ENCODE results near the gene PMM2. TPM values are rescaled to one million over a fixed set of nuclear protein-coding genes. Genes with fewer than 3 reads are reported as not detected.

Gene PMM2
- total and polyA plus RNA-seq, 5 experiments from 2014 or later: 21.4 to 41.9 (median 26.0) TPM

GRCh38 chr16:8890549-8890921 is 92.9 kb downstream of the PMM2 start:
- Mint-ChIP-seq H3K4me1 (peaks cover 5 to 16% (median 13%) of the 10 kb centered on the region in 4 donors), H3K9me3 (no peaks in the 10 kb centered on the region), H3K36me3 (peaks cover 4 to 50% (median 19%) of the 10 kb centered on the region in 3 donors), H3K27ac (peak overlapping the region in 4 of 10 donors; percentile 44 to 79 (median 48)), H3K4me3 (no peak overlapping the region), H3K27me3 (peaks cover 0 to 2% (median 0%) of the 10 kb centered on the region in 5 donors)
- DNase-seq: no peak
- ATAC-seq: no peak
- POLR2A ChIA-PET: no interaction called here

GRCh38 chr16:8892101-8892575 is 94.5 kb downstream of the PMM2 start:
- H3K36me3 Mint-ChIP-seq: peaks cover 4 to 64% (median 20%) of the 10 kb centered on the region in 3 donors
- POLR2A ChIA-PET: no interaction called here
- peak overlapping the region in 3 of 10 donors; percentile 61 to 66 (median 65) for H3K27ac Mint-ChIP-seq
- no peak for ATAC-seq
- H3K4me1 Mint-ChIP-seq: peaks cover 0 to 11% (median 4%) of the 10 kb centered on the region in 4 donors
- H3K27me3 Mint-ChIP-seq: no peaks in the 10 kb centered on the region
- no peaks in the 10 kb centered on the region for H3K9me3 Mint-ChIP-seq
- no peak for DNase-seq
- H3K4me3 Mint-ChIP-seq: no peak overlapping the region

- H3K27ac Mint-ChIP-seq: peak overlapping the region in 1 of 10 donors; percentile 45
- POLR2A ChIA-PET: no interaction called here
- peaks cover 0 to 11% (median 0%) of the 10 kb centered on the region in 4 donors for H3K4me1 Mint-ChIP-seq
- no peak overlapping the region for H3K4me3 Mint-ChIP-seq
- no peak for ATAC-seq
- no peaks in the 10 kb centered on the region for H3K27me3 Mint-ChIP-seq
- no peaks in the 10 kb centered on the region for H3K9me3 Mint-ChIP-seq
- no peak for DNase-seq
- H3K36me3 Mint-ChIP-seq: peaks cover 4 to 76% (median 24%) of the 10 kb centered on the region in 3 donors
These were observed 95.8 kb downstream of the PMM2 start for GRCh38 chr16:8893426-8893825.

GRCh38 chr16:8893976-8894690 is 96.5 kb downstream of the PMM2 start:
- POLR2A ChIA-PET: no interaction called here
- peaks cover 0 to 11% (median 0%) of the 10 kb centered on the region in 4 donors for H3K4me1 Mint-ChIP-seq
- H3K36me3 Mint-ChIP-seq: peaks cover 4 to 83% (median 27%) of the 10 kb centered on the region in 3 donors
- H3K27ac Mint-ChIP-seq: peak overlapping the region in 2 of 10 donors; percentile 51 to 77
- no peak for DNase-seq
- no peaks in the 10 kb centered on the region for H3K9me3 Mint-ChIP-seq
- no peak overlapping the region for H3K4me3 Mint-ChIP-seq
- ATAC-seq: no peak
- no peaks in the 10 kb centered on the region for H3K27me3 Mint-ChIP-seq

GRCh38 chr16:8894736-8895334 is 97.2 kb downstream of the PMM2 start:
- no peak for DNase-seq
- Mint-ChIP-seq H3K36me3 (peaks cover 4 to 90% (median 31%) of the 10 kb centered on the region in 3 donors), H3K4me1 (peaks cover 0 to 11% (median 0%) of the 10 kb centered on the region in 4 donors), H3K27ac (peak overlapping the region in 4 of 10 donors; percentile 18 to 77 (median 55)), H3K27me3 (no peaks in the 10 kb centered on the region), H3K4me3 (peak overlapping the region in 1 of 10 donors; percentile 15), H3K9me3 (no peaks in the 10 kb centered on the region)
- POLR2A ChIA-PET: no interaction called here
- ATAC-seq: no peak

GRCh38 chr16:8898660-8899318 is 101.2 kb downstream of the PMM2 start:
- ATAC-seq (no peak), DNase-seq (no peak)
- POLR2A ChIA-PET: no interaction called here
- peak overlapping the region in 3 of 10 donors; percentile 46 to 69 (median 52) for H3K27ac Mint-ChIP-seq
- H3K27me3 Mint-ChIP-seq: no peaks in the 10 kb centered on the region
- peaks cover 0 to 96% (median 45%) of the 10 kb centered on the region in 3 donors for H3K36me3 Mint-ChIP-seq
- no peak overlapping the region for H3K4me3 Mint-ChIP-seq
- no peaks in the 10 kb centered on the region for H3K4me1 Mint-ChIP-seq
- no peaks in the 10 kb centered on the region for H3K9me3 Mint-ChIP-seq

Other genes starting within 250 kb of the PMM2 start
- not detected for gene TMEM114, start 207.3 kb upstream of the PMM2 start, total RNA-seq
- not detected for gene TMEM114, start 207.3 kb upstream of the PMM2 start, polyA plus RNA-seq
- 10 to 100 TPM; 49.6 to 52.2 TPM for gene METTL22, start 176.1 kb upstream of the PMM2 start, total RNA-seq
- 10 to 100 TPM in 2 of 3 donors, 1 to 10 TPM in 1; 6.9 to 12.7 (median 11.1) TPM for gene METTL22, start 176.1 kb upstream of the PMM2 start, polyA plus RNA-seq
- gene ABAT, start 123.2 kb upstream of the PMM2 start, total RNA-seq: 1 to 10 TPM; 10.0 TPM
- gene ABAT, start 123.2 kb upstream of the PMM2 start, polyA plus RNA-seq: 1 to 10 TPM; 1.7 to 2.4 (median 1.7) TPM
- 10 to 100 TPM; 12.0 to 12.5 TPM for gene TMEM186, start 200 bp upstream of the PMM2 start, total RNA-seq
- gene TMEM186, start 200 bp upstream of the PMM2 start, polyA plus RNA-seq: 10 to 100 TPM; 10.3 to 15.8 (median 14.1) TPM
- gene CARHSP1, start 71.2 kb downstream of the PMM2 start, total RNA-seq: 10 to 100 TPM; 59.6 to 61.2 TPM
- 10 to 100 TPM; 40.0 to 51.9 (median 48.5) TPM for gene CARHSP1, start 71.2 kb downstream of the PMM2 start, polyA plus RNA-seq
- not detected for gene LITAFD, start 84.5 kb downstream of the PMM2 start, total RNA-seq
- not detected for gene LITAFD, start 84.5 kb downstream of the PMM2 start, polyA plus RNA-seq
- gene USP7, start 166.1 kb downstream of the PMM2 start, total RNA-seq: 100 to 1,000 TPM; 201 to 207 TPM
- gene USP7, start 166.1 kb downstream of the PMM2 start, polyA plus RNA-seq: 1 to 10 TPM; 6.4 to 9.9 (median 9.2) TPM